GM21367 (cell line): Measurements from ENCODE around the gene FAM219A.

Experiments
- ATAC-seq: cut with Tn5 transposase; IDR thresholded peaks from one replicate; pipeline ENCODE4 v1.9.1; 2021; ENCODE audit not compliant: unreplicated experiment

The FAM219A gene

DNA sequence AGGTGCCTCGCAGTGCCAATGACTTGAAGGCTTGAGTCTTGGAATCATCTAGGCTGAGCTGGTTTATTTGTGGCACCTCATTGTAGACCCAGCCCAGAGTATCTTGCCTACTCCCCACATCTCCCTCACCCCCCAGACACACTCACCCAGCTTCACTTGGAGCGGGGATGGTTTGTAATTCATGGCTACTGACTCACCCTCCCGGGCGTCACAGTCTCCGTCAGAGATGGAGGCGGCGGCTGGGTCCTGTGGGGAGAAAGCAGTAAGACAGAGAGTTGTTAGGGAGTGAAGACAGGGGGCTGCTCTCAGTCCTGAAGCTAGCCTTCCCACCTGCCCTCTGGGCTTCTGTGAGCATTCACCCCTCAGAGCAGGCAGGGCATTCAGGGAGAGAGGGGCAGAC, 52.7 kb downstream of the FAM219A start:
- no peak for ATAC-seq

DNA sequence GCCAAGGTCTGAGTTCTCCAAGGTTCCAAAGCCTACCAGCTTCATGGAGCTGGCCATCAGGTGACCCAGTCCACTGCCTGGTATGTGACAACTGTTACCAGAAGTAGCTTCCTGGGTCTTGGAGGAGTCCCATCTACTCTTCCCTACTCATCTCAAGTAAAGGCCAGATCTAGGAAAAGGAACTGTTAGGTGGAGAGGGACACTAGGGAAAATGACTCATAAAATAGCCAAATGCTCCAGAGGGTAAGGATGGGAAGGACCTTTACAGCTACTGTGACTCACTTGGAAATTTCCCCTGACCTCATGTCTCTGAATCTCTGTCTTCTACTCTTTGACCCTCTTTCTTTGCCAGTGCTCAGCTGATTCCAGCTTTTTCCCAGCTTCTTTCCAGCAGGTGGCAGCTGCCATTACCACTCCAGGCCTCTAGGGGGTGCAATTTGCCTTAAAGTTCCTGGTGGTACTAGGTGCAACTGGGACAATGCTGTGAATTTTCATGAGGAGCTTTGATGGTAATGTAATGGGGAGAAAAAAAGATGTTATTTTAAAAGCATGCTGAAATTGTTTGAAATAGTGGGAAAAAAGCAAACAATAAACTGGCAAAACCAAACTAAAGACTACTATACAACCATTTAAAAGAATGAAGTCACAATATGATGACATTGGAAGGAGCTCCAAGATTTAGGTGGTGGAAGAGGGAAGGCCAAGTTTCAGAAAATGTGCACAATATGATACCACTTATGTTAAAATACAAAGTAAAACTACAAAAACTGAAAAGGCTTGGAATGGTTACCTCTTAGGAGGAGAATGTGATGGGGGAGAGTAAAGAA, 54.6 kb downstream of the FAM219A start:
- ATAC-seq, result no peak

DNA sequence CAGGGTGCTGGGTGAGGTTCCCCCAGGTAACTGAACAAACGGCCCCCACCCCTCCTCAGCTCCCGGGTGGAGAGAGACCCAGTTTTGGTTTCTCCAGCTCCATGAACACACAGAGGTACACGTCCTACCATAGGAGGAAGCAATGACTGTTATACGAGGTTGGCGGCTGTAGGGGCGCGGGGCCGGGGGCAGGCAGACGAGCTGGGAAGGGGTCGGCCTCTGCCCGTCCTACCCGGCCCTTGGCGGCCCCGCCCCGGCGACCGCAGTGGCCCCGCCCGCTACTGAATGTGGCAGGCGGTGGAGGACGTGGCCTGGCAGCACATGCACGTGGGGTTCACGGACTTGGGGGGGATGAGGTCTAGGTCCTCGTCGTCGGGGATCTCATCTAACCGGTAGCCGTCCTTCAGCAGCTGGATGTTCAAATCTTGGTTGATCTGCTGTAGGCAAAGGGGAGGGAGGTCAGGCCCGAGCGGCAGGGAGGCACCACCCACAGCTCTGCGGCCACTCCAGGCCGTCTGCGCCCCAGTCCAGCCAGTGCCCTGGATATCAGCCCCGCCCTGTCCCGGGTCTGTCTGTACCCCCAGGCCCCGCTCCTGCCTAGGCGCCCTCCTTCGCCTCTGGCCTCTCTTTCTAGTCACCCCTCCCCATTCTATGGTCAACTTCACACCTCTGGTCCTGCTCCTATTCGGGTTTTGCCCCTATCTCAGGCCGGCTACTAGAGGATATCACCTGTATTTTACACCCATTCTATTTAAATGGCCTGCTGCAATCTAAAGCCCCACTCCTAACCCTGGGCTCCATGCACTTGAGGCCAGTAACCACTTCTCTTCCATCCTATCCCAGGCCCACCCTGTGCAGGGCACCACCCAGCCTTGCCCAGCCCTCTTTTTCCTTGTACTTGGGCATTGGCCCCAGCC, 57.4 kb downstream of the FAM219A start:
- no peak for ATAC-seq

DNA sequence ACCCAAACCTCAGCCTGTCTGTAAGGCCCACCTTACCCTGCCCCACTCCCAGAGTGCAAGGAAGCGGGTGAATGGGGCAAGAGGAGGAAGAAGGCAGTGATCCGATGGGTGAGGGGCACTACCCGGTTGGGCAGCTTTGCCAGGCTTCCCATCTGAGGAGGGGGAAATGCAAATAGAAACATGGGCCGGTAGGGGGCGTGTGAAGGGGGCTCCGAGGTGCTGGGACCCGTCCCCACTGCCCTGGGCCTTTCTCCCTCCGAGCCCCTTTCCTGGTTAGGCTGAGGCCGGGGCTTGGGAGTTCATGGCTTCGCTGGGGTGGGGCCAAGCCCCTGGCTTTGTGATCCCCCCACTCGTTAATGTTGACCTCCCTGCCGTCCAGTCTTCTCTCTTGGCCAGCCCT, 58.1 kb downstream of the FAM219A start:
- no peak for ATAC-seq

DNA sequence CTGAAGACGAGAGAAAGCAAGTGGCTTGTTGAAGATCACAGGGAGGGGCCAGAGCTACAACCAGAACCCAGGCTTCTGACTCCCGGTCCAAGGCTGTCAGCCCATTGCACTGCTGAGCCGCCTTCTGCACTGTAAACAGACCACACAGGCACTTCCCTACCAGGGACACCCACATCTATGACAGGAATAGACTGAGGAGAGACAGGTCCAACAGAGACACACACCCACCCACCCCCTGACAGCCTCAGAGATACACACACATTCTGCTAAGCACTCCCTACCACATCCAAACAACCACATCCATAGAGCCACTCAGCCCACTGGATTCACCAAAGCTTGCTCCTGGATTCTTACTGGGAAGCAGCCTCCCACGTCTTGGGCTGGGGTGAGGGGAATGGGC, 58.6 kb downstream of the FAM219A start:
- ATAC-seq, result no peak

DNA sequence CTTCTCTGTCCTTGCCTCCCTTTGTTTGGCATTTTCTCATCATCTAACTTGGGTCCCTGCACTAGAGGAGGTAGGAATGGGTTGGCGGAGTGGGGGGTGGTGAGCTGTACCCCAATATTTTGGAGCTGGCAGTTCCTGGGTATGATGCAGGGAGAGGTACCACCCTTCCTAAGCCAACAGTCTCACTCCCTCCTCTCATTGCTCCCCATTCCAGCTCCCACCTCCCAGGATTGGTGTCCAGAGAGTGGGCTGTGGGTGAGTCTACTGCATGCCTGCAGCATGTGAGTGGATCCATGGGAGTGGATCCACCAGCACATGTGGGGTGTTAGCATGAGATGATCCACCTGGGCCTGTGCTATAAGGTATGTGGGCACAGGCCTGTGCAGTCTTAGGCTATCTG, 59.5 kb downstream of the FAM219A start:
- ATAC-seq, result no peak

DNA sequence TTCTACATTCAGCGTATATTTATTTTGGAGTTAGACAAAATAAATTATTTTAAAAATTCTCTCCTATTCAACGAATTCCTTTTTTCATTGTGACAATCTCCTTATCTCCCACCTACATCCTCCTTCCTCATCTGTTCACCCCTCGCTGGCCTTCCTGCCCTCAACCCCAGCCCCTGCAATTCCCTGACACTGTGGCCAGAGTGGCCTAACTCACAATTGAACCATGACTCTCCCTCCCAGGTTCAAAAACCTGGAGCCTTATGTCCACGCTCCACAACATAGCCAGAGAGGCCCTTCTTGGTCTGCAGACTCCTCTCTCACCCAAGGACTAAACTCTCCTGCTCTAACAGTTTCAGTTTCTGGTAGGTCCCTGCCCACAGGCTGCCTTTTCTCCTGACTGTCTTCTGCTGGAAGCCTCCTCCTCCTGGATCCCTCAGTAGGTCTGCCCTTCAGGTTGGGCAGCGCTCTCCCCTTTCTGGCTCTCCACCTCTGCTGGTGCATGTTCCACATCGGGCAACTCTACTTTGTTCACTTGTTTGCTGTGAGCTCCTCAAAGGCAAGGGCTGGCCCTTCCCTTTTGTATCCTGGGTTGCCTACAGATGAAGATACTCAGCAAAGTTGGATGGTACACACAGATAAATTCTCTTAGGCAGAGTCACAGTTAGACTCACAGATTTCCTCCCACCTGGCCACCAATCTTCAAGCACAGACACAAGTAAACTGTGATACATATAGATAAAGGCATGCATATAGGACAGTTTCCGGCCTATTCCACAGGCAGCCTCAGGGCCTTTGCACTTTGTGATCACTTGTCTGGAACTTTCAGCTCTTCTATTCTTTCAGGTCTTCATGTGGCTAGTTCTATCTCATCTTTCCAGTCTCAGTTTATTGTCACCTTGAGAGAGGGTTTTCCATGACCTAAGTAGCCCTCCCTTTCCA, 61.8 kb downstream of the FAM219A start:
- ATAC-seq, result no peak

DNA sequence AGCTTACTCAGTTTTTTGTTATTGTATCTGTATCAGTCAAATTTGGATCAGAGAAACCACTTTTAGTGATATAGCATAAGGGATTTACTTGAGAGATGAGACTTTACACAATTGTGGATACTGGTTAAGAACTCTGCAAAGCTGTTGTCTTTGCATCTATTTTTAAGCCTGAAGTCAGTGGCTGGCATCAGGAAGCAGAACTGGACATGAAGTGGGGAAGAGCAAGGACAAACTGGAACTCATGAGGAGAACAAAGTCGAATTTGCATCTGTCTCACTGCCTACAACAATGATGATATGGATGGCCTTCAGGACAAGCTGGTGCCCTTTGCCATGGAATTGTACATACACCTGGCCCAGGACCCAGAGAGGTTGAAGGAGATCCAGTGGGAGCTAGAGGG, 65.9 kb downstream of the FAM219A start:
- ATAC-seq, result no peak

DNA sequence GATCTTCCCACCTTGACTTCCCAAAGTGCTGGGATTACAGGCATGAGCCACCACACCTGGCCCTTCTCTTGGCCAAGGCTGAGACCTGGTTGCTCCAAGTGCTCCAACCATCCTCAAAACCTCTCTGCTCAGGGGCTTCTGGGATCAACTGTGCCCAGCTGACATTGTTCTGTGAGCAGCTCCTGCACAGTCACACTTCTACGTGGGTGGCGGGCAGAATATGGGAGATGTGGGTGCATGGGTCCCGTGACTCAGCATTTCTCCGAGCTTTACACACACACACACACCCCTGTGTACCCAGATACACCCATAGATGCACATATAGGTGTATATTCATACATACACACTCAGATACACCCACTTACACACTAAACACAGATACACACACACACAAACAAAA, 71.1 kb downstream of the FAM219A start:
- no peak for ATAC-seq

DNA sequence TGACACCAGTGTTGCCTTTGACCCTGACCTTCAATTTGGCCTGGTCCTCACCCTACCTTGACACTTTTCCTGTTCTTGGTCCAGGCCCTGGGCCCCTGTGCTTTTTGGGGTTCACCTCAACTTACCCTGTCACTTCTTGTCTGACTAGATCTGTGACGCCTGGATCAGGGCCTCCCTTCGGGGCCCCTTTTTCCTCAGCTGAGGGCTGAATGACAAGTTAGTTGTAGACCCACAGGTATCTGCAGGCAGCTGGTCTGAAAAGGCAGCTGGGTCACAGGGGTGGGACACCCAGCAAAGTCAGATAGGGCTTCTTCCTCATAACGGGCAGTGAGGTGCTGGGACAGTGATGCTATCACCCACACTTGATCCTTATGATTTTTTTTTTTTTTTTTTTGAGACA, 71.7 kb downstream of the FAM219A start:
- no peak for ATAC-seq

DNA sequence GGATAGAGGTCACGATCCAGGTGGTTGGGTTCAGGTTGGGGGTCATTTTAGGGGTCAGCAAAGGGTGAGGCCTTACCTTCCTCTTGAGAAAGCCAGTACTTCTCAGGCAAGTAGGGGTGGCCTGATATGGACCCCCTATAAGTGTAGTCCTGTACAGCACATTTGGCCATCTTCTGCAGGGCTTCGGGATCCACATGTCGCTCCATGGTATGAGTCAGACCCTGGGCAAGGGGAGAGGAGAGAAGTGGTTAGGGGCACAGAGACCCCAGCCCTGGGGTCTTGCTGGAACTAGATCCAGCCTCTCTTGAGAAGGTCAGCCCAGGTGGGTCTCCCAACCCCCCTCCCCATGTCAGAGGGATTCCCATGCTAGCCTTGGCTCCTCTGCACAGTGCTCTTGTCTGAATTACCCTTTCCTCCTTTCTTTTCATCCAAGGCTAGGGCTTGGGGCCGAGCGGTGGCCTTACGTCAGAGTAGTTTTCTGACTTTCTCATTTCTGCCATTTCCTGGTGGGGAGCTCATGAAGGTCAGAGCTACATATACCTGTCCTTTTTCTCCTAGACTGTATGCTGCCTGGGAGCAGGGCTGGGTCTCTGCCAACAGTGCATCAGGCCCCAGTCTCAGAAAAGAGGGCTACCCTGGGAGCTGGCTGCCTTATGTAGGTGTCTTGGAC, 72.7 kb downstream of the FAM219A start:
- no peak for ATAC-seq

DNA sequence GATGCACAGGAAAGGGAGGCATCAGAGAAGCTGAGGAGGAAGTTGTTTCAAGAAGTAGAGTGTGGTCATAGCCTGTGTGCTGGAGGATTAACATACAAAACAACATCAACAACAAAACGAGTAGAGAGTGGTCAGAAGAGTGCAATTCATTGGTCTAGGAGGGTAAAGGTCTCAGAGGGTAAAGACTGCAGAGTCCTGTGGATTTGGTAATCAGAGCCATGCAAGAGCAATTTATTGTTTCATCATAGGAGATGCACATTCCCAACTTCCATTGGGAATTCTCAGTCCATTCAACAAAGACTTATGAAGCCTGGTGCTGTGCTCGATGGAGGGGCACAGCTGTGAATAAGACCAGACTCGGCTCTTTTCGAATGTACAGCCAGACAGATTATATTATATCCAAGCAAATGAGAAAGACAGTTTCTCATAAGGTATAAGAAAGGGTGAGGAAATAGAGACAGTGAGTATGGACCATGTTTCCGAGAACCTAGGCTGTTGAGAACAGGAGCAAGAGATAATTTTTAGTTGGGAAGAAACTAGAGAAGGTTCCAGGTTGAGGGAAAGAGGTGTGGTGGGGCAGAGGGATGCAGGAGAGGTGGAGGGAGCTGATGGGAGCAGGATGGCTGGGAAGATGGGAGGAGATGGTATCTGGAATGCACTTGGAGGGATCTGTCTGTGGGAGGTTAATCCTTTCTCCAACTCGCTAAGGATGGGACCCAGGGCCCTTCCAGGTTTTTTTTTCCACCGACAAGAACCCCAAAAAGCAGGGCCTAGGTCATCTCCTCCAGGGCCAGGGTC, 73.8 kb downstream of the FAM219A start:
- ATAC-seq, result no peak

DNA sequence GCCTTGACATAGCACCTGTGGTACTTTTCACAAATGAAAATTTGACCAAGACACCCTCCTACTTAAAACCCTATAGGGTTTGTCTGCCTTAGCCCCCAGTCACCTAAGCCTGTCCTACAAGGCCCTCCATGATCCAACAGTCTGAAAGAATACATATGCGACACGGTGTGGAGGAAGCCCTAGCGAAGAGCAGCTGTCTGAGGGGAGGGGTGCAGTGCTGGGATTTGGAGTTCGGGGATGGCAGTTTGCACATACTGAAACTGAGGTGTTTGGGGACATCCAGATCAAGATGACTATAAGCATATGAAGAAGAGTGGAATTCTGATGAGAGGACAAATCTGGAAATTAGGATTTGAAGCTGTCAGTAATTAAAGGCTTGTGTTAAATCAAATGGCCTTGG, 74.5 kb downstream of the FAM219A start:
- no peak for ATAC-seq

DNA sequence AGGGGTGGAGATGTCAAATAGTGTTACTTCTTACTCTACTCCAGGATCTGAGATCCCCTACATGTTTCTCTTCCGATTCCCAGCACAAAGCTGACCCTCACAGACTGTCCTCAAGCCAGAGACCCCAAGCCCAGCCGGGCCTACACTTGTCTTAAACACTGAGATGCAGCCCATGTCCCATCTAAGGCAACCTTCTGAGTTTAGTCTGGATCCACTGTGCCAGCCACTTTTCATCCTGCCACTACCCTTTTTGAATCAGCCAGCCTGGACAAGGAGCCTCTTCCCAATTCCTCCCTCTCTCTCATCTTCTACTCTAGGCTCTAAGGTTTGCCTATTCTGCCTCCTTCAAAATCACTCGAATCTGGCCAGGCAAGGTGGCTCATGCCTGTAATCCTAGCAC, 75.5 kb downstream of the FAM219A start:
- no peak for ATAC-seq

DNA sequence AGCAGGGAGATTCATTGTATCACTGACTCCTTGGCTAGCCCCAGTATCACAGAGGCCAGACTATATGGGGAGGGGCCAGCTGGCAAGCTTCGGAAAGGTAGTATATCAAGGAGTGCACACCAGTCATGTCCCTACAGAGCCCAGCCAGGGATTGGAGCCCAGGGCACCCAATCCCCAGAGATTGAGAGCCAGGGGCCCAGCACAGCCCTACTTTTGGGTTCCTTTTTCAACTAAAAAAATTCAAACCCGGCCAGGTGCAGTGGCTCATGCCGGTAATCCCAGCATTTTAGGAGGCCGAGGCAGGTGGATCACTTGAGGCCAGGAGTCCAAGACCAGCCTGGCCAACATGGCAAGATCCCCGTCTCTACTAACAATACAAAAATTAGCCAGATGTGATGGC, 76.3 kb downstream of the FAM219A start:
- no peak for ATAC-seq

DNA sequence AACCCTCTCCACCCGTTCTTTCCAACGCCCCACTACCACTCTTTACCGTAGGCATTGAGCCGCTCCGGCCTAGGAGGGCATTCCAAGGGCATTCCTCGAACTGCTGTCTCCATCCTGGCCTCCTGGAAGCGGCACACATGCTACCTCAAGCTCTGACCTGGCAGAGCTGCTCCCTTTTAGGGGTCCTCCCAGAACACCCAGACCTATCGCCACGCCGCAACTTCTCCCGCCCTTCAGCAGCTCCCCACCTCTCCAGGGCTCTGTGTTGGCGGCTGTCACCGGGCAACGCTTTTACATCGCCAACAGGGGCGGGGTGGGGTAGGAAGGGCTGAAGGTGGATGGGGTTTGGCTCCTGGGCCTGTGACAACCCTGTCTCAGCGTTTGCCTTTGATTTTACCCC, 77.0 kb downstream of the FAM219A start:
- no peak for ATAC-seq

DNA sequence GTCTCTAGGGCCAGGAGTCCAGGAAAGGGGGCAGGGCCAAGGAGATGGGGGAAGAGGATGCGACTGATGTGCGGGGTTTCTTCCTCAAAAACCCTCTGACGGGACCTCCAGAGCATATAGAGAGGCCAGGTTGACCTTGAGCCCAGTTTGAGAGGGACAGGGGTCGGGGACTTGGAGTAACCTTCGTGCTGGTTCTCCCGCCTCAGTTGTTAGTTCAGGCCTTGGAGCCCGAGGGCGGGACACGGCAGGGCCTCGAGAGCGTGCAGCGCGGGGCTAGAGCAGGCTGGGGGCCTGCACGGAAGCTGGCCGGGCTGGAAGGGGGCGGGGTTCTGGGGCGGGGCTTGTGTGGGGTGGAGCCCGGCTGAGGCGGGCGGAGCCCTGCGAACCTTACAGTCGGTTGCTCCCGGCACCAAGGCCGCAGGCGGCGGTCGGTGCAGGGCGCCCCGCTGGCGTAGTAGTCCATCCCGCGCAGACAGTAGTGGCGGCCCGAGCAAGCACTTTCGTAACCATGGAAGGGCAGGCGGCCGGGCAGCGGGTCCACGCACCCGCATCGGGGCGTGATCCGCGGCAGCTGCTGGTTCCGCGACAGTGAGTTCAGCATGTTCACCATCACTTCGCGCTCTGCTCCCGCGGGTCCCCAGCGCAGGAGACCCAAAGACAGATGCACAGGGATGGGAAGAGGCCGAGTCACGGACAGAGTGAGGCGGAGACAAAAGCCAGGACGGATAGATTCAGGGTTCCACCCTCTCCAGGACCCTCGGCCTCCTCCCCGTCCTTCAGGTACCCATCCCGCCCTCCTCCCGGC, 77.7 kb downstream of the FAM219A start:
- peak; percentile 32 for ATAC-seq

DNA sequence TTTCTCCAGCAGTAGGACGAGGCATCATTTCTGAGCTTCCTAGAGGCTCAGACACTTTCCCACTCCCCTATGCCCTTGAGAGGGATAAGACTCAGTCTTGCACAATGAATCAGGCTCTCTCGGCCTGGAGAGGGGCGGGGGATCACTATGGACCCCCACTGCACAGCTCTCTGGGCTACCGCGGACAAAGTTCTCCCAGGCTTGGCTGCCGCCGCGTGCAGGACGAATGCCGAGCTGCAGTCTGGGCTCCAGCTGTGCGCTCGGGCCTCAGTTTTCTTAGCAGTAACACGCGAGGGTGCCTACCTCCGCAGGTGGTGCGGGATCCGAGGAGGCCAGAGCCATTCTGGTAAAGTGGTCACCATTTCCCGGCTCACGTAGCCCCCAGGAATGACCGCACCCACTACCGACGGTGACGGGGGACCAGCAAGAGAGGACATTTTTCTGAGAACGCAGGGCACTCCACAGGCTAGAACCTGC, 78.3 kb downstream of the FAM219A start:
- no peak for ATAC-seq
